ENCODE measurements around the gene SETD1A.

SETD1A gene

GRCh38 chr16:30928390-30928789 is 29.2 kb upstream of the SETD1A start:
- TF ChIP-seq POLR2AphosphoS5 (IDR thresholded peaks at IDR 0.05; ENCODE audit: low read depth) (no peak), SPI1 (IDR thresholded peaks at IDR 0.05; ENCODE audit: borderline replicate concordance, low read depth) (no peak), CTCF (IDR thresholded peaks at IDR 0.05; ENCODE audit: insufficient read depth, low read length) (no peak), GABPA (IDR thresholded peaks at IDR 0.05; ENCODE audit: low read depth) (no peak)
- TF ChIP-seq, protein P1, sequence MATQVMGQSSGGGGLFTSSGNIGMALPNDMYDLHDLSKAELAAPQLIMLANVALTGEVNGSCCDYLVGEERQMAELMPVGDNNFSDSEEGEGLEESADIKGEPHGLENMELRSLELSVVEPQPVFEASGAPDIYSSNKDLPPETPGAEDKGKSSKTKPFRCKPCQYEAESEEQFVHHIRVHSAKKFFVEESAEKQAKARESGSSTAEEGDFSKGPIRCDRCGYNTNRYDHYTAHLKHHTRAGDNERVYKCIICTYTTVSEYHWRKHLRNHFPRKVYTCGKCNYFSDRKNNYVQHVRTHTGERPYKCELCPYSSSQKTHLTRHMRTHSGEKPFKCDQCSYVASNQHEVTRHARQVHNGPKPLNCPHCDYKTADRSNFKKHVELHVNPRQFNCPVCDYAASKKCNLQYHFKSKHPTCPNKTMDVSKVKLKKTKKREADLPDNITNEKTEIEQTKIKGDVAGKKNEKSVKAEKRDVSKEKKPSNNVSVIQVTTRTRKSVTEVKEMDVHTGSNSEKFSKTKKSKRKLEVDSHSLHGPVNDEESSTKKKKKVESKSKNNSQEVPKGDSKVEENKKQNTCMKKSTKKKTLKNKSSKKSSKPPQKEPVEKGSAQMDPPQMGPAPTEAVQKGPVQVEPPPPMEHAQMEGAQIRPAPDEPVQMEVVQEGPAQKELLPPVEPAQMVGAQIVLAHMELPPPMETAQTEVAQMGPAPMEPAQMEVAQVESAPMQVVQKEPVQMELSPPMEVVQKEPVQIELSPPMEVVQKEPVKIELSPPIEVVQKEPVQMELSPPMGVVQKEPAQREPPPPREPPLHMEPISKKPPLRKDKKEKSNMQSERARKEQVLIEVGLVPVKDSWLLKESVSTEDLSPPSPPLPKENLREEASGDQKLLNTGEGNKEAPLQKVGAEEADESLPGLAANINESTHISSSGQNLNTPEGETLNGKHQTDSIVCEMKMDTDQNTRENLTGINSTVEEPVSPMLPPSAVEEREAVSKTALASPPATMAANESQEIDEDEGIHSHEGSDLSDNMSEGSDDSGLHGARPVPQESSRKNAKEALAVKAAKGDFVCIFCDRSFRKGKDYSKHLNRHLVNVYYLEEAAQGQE (IDR thresholded peaks at IDR 0.05; ENCODE audit: insufficient replicate concordance, low read depth), result no peak
- no peaks in the 10 kb centered on the region for H3K27me3 ChIP-seq (ENCODE audit: insufficient read depth, poor library complexity, severe bottlenecking)
- no peak overlapping the region for H3K27ac ChIP-seq (replicated peaks)
- no peak overlapping the region for H3K4me3 ChIP-seq (replicated peaks; ENCODE audit: insufficient read depth, low read length)
- no peak for DNase-seq (ENCODE audit: low read depth in 1 of 2, low spot score in 1 of 2)

GRCh38 chr16:30929167-30929566 is 28.4 kb upstream of the SETD1A start:
- Histone ChIP-seq H3K27ac (replicated peaks) (no peak overlapping the region), H3K4me3 (replicated peaks; ENCODE audit: insufficient read depth, low read length) (no peak overlapping the region), H3K27me3 (ENCODE audit: insufficient read depth, poor library complexity, severe bottlenecking) (no peaks in the 10 kb centered on the region)
- DNase-seq (ENCODE audit: low read depth in 1 of 2, low spot score in 1 of 2), result no peak
- TF ChIP-seq SPI1 (IDR thresholded peaks at IDR 0.05; ENCODE audit: borderline replicate concordance, low read depth) (no peak), GABPA (IDR thresholded peaks at IDR 0.05; ENCODE audit: low read depth) (no peak), POLR2AphosphoS5 (IDR thresholded peaks at IDR 0.05; ENCODE audit: low read depth) (no peak), CTCF (IDR thresholded peaks at IDR 0.05; ENCODE audit: insufficient read depth, low read length) (no peak)
- TF ChIP-seq, protein P1 (IDR thresholded peaks at IDR 0.05; ENCODE audit: insufficient replicate concordance, low read depth), result no peak

- no peak for DNase-seq (ENCODE audit: low read depth in 1 of 2, low spot score in 1 of 2)
- H3K4me3 ChIP-seq (replicated peaks; ENCODE audit: insufficient read depth, low read length), result no peak overlapping the region
- TF ChIP-seq CTCF (IDR thresholded peaks at IDR 0.05; ENCODE audit: insufficient read depth, low read length) (no peak), GABPA (IDR thresholded peaks at IDR 0.05; ENCODE audit: low read depth) (no peak), SPI1 (IDR thresholded peaks at IDR 0.05; ENCODE audit: borderline replicate concordance, low read depth) (no peak), POLR2AphosphoS5 (IDR thresholded peaks at IDR 0.05; ENCODE audit: low read depth) (no peak)
- TF ChIP-seq, protein P1 (IDR thresholded peaks at IDR 0.05; ENCODE audit: insufficient replicate concordance, low read depth), result no peak
- H3K27me3 ChIP-seq (ENCODE audit: insufficient read depth, poor library complexity, severe bottlenecking), result no peaks in the 10 kb centered on the region
- H3K27ac ChIP-seq (replicated peaks), result no peak overlapping the region
Measured at GRCh38 chr16:30930160-30930571, 27.4 kb upstream of the SETD1A start.
